Osteocyte (in vitro differentiated cells): ENCODE data around the gene AQP12B. TPM values are rescaled to one million over a fixed set of nuclear protein-coding genes. Genes with fewer than 3 reads are reported as not detected.
"Not testable (repeated sequence)": the region's sequence is repeated elsewhere in the genome, so short reads cannot be mapped to it uniquely, and the experiment has no call there.

ENCODE experiments used
- DNase-seq: peaks from one replicate; pipeline ENCODE4 v3.0.0; 2021; ENCODE audit warnings: mixed read lengths; ENCODE audit not compliant: unreplicated experiment; ENCODE audit errors: extremely low spot score
- H3K27ac Mint-ChIP-seq: one replicate; pipeline ENCODE4 v1.8.0; 2021; ENCODE audit warnings: mild to moderate bottlenecking, mixed read lengths; ENCODE audit not compliant: unreplicated experiment
- H3K27me3 Mint-ChIP-seq: one replicate; pipeline ENCODE4 v1.8.0; 2021; ENCODE audit warnings: mixed read lengths; ENCODE audit not compliant: unreplicated experiment
- H3K36me3 Mint-ChIP-seq: one replicate; pipeline ENCODE4 v1.8.0; 2021; ENCODE audit warnings: mixed read lengths; ENCODE audit not compliant: unreplicated experiment
- H3K4me1 Mint-ChIP-seq: one replicate; pipeline ENCODE4 v1.8.0; 2021; ENCODE audit warnings: mixed read lengths; ENCODE audit not compliant: unreplicated experiment
- H3K4me3 Mint-ChIP-seq: one replicate; pipeline ENCODE4 v1.8.0; 2021; ENCODE audit warnings: mild to moderate bottlenecking, moderate library complexity, mixed read lengths; ENCODE audit not compliant: unreplicated experiment
- H3K9me3 Mint-ChIP-seq: one replicate; pipeline ENCODE4 v1.8.0; 2021; ENCODE audit warnings: mixed read lengths; ENCODE audit not compliant: unreplicated experiment
- CTCF ChIP-seq: fragments of 200-600 bp; sonication (generic); IDR thresholded peaks from 2 replicates; pipeline ENCODE4 v1.5.0; 2021; ENCODE audit warnings: antibody characterized with exemption, mild to moderate bottlenecking, moderate library complexity
- total RNA-seq: library from RNA; stranded (reverse); gene quantifications from 2 replicates; pipeline ENCODE4 v1.2.1, GENCODE V29; 2021

Gene AQP12B
- total RNA-seq, 1 donor from 2014 or later = not detected

GRCh38 chr2:240683329-240683979, 769 bp upstream of the AQP12B start:
- not testable (repeated sequence) for H3K9me3 Mint-ChIP-seq, DNase-seq, H3K27ac Mint-ChIP-seq, H3K4me1 Mint-ChIP-seq, H3K36me3 Mint-ChIP-seq, H3K4me3 Mint-ChIP-seq, H3K27me3 Mint-ChIP-seq

GRCh38 chr2:240680185-240680584, 2.5 kb downstream of the AQP12B start:
- H3K4me3 Mint-ChIP-seq, H3K36me3 Mint-ChIP-seq, H3K27ac Mint-ChIP-seq, H3K9me3 Mint-ChIP-seq, H3K27me3 Mint-ChIP-seq, H3K4me1 Mint-ChIP-seq, DNase-seq: not testable (repeated sequence)

- DNase-seq, H3K9me3 Mint-ChIP-seq, H3K4me3 Mint-ChIP-seq, H3K27ac Mint-ChIP-seq, H3K36me3 Mint-ChIP-seq, H3K27me3 Mint-ChIP-seq, H3K4me1 Mint-ChIP-seq: not testable (repeated sequence)
Observed at GRCh38 chr2:240678909-240679308, 3.8 kb downstream of the AQP12B start.

DNA sequence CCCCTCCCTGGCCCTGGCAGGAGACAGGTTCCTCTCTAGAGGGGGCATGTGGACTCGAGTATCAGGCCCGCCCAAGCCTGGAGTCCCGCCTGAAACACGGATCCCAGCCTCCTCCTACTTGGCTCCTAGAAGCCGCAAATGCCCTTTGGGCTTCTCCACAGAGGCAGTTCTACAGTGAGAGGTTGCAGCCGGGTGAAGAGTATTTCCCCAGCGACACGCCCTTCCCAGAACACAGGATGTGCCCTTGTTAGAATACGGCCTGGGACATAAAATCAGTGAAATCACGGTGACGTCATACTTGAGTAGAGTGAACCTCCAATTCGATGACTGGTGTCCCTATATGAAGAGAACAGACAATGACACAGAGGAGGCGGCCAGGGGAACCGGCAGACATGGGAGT, 4.6 kb downstream of the AQP12B start:
- H3K27ac Mint-ChIP-seq, H3K4me3 Mint-ChIP-seq, H3K4me1 Mint-ChIP-seq, H3K9me3 Mint-ChIP-seq, H3K36me3 Mint-ChIP-seq, H3K27me3 Mint-ChIP-seq, DNase-seq: not testable (repeated sequence)

DNA sequence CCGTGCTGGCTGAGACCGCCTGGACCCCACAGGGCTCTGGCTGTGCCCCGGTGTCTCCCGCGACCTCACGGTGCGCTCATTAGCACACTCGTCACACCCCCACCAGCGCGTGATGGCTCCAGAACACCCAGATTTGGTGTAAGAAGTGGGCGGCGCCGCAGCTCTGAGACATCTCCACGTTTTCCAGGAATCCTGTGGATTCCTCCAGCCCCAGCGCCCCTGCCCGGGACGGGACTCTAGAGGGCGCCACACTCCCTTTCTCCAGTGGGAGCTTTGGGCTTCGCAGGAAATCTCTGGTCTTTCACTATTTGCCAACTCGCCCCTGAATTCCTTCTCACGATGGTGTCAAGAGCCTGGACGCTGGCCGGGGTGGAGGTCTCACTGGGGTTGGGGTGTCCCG, 7.3 kb downstream of the AQP12B start:
- H3K36me3 Mint-ChIP-seq, DNase-seq, H3K27ac Mint-ChIP-seq, H3K9me3 Mint-ChIP-seq, H3K4me1 Mint-ChIP-seq, H3K4me3 Mint-ChIP-seq: not testable (repeated sequence)
- H3K27me3 Mint-ChIP-seq = peaks cover 15% of the 10 kb centered on the region

- H3K27ac Mint-ChIP-seq, H3K36me3 Mint-ChIP-seq, H3K4me1 Mint-ChIP-seq, H3K4me3 Mint-ChIP-seq, H3K9me3 Mint-ChIP-seq: not testable (repeated sequence)
- DNase-seq = peak; percentile 68
- H3K27me3 Mint-ChIP-seq = peaks cover 19% of the 10 kb centered on the region
Observed at GRCh38 chr2:240674461-240675184, 8.1 kb downstream of the AQP12B start.

GRCh38 chr2:240672701-240673190, 9.9 kb downstream of the AQP12B start:
- TF ChIP-seq CTCF = no peak
- peak; percentile 81 for DNase-seq
- peaks cover 34% of the 10 kb centered on the region for H3K27me3 Mint-ChIP-seq
- H3K4me3 Mint-ChIP-seq = no peak overlapping the region
- no peak overlapping the region for H3K27ac Mint-ChIP-seq
- H3K36me3 Mint-ChIP-seq = no peaks in the 10 kb centered on the region
- H3K4me1 Mint-ChIP-seq = no peaks in the 10 kb centered on the region
- H3K9me3 Mint-ChIP-seq = no peaks in the 10 kb centered on the region

DNA sequence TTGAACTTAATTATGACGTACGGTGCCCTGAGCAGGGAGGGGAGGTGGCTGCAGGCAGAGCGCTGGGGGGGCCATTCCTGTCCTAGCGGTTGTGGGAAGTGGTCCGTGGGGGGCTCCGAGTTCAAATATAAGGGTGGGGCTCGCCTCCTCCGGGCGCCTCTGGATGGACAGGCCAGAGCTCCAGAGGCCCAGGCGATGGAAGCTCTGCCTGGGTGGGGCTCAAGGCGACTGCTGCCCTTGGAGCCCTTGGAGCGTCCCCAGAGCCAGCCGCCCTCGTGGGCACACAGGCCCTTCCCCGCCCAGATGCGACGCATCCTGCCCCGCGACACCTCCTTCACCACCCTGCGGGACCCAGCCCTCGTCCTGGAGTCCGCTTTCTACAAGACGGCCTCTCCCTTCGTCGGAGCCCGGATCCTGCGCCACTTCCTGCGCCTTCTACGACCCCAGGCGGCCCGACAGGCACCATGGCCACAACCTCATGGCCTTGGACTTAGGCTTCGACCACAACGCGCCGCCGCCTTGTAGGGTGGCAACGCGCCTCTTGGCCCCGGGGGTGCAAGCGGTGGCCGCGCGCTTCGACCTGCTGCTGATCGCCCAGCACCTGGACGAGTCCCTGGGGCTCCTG, 10.5 kb downstream of the AQP12B start:
- H3K9me3 Mint-ChIP-seq = no peaks in the 10 kb centered on the region
- TF ChIP-seq CTCF = no peak
- DNase-seq = no peak
- no peaks in the 10 kb centered on the region for H3K4me1 Mint-ChIP-seq
- no peaks in the 10 kb centered on the region for H3K36me3 Mint-ChIP-seq
- no peak overlapping the region for H3K27ac Mint-ChIP-seq
- peaks cover 39% of the 10 kb centered on the region for H3K27me3 Mint-ChIP-seq
- no peak overlapping the region for H3K4me3 Mint-ChIP-seq
